Neural cell (in vitro differentiated cells): ENCODE data around the gene CANT1. TPM values are rescaled to one million over a fixed set of nuclear protein-coding genes. Genes with fewer than 3 reads are reported as not detected.

Experiments used
- H2AFZ ChIP-seq: fragments of 200-600, 300-800 bp; sonication (generic), shearing (Covaris generic); 2 replicates; pipeline ENCODE4 v1.6.0; 2014; ENCODE audit warnings: low read depth, mild to moderate bottlenecking, antibody characterized with exemption, low read length, moderate library complexity
- H3F3A ChIP-seq: fragments of 200-600 bp; shearing (Covaris generic); 2 replicates; pipeline ENCODE4 v1.6.1; 2016; ENCODE audit warnings: mild to moderate bottlenecking, moderate library complexity, mixed read lengths, antibody characterized with exemption, low read length; ENCODE audit not compliant: insufficient read depth, poor library complexity, severe bottlenecking
- H3K27ac ChIP-seq: fragments of 200-600, 300-800 bp; sonication (generic), shearing (Covaris generic); 2 replicates; pipeline ENCODE4 v1.5.1; 2014; ENCODE audit warnings: mild to moderate bottlenecking, low read length, moderate library complexity
- H3K27me3 ChIP-seq: fragments of 300-800, 200-600 bp; sonication (generic), shearing (Covaris generic); 2 replicates; pipeline ENCODE4 v1.6.0; 2014; ENCODE audit warnings: mild to moderate bottlenecking, low read depth, low read length, moderate library complexity; ENCODE audit not compliant: insufficient read depth
- H3K36me3 ChIP-seq: fragments of 300-800, 200-600 bp; sonication (generic), shearing (Covaris generic); 2 replicates; pipeline ENCODE4 v1.5.1; 2014; ENCODE audit warnings: mild to moderate bottlenecking, antibody characterized with exemption, low read length, moderate library complexity; ENCODE audit not compliant: insufficient read depth
- H3K4me2 ChIP-seq: fragments of 300-800, 200-600 bp; sonication (generic), shearing (Covaris generic); 2 replicates; pipeline ENCODE4 v1.6.0; 2014; ENCODE audit warnings: mild to moderate bottlenecking, low read length
- H3K4me3 ChIP-seq: fragments of 300-800, 200-600 bp; sonication (generic), shearing (Covaris generic); 2 replicates; pipeline ENCODE4 v1.5.1; 2014; ENCODE audit warnings: mild to moderate bottlenecking, low read length, moderate library complexity
- H3K79me2 ChIP-seq: fragments of 200-600 bp; shearing (Covaris generic); replicated peaks from 2 replicates; pipeline ENCODE4 v1.6.0; 2014; ENCODE audit warnings: mild to moderate bottlenecking, low read length, moderate library complexity; ENCODE audit not compliant: insufficient read depth
- H3K9ac ChIP-seq: fragments of 300-800, 200-600 bp; sonication (generic), shearing (Covaris generic); 2 replicates; pipeline ENCODE4 v1.6.1; 2016; ENCODE audit warnings: mild to moderate bottlenecking, low read length, mixed read lengths
- H3K9me2 ChIP-seq: fragments of 200-600 bp; shearing (Covaris generic); 2 replicates; pipeline ENCODE4 v1.6.1; 2016; ENCODE audit warnings: mild to moderate bottlenecking, low read length, mixed read lengths; ENCODE audit not compliant: insufficient read depth
- H3K9me3 ChIP-seq: fragments of 200-600, 300-800 bp; sonication (generic), shearing (Covaris generic); 2 replicates; pipeline ENCODE4 v1.6.1; 2016; ENCODE audit warnings: mild to moderate bottlenecking, mixed run types, low read length, moderate library complexity, mixed read lengths
- H4K20me1 ChIP-seq: fragments of 200-600 bp; shearing (Covaris generic); 2 replicates; pipeline ENCODE4 v1.6.1; 2016; ENCODE audit warnings: mild to moderate bottlenecking, mixed run types; ENCODE audit not compliant: insufficient read depth
- CTCF ChIP-seq: fragments of 450-650 bp; IDR thresholded peaks from 2 replicates; pipeline ENCODE4 v1.5.1; 2014; ENCODE audit warnings: antibody characterized with exemption, mild to moderate bottlenecking, moderate library complexity; ENCODE audit not compliant: poor library complexity, severe bottlenecking
- EP300 ChIP-seq: fragments of 450-650 bp; conservative IDR thresholded peaks from 2 replicates; pipeline ENCODE4 v1.6.1; 2014; ENCODE audit warnings: antibody characterized with exemption, mild to moderate bottlenecking, moderate library complexity; ENCODE audit not compliant: poor library complexity, severe bottlenecking
- EZH2 ChIP-seq: fragments of 200-600, 300-800 bp; shearing (Covaris generic), sonication (generic); IDR thresholded peaks from 2 replicates; pipeline ENCODE4 v1.6.1; 2014; ENCODE audit warnings: antibody characterized with exemption, low read length, borderline replicate concordance, mild to moderate bottlenecking; ENCODE audit not compliant: insufficient read depth, poor library complexity, severe bottlenecking
- MXI1 ChIP-seq: fragments of 450-650 bp; conservative IDR thresholded peaks from 2 replicates; pipeline ENCODE4 v1.6.1; 2014; ENCODE audit warnings: antibody characterized with exemption, mild to moderate bottlenecking; ENCODE audit not compliant: poor library complexity, severe bottlenecking
- POLR2AphosphoS5 ChIP-seq: IDR thresholded peaks from 2 replicates; pipeline ENCODE4 v1.6.1; 2012
- RAD21 ChIP-seq: fragments of 450-650 bp; conservative IDR thresholded peaks from 2 replicates; pipeline ENCODE4 v1.6.1; 2014; ENCODE audit warnings: antibody characterized with exemption, mild to moderate bottlenecking, moderate library complexity
- REST ChIP-seq: IDR thresholded peaks from 2 replicates; pipeline ENCODE4 v1.6.1; 2012; ENCODE audit warnings: borderline replicate concordance
- SMC3 ChIP-seq: fragments of 450-650 bp; conservative IDR thresholded peaks from 2 replicates; pipeline ENCODE4 v1.6.1; 2014; ENCODE audit warnings: antibody characterized with exemption, mild to moderate bottlenecking, moderate library complexity; ENCODE audit not compliant: poor library complexity
- TAF1 ChIP-seq: IDR thresholded peaks from 2 replicates; pipeline ENCODE4 v1.6.1; 2012; ENCODE audit warnings: low read depth
- polyA plus RNA-seq: library from polyadenylated mRNA; depleted of rRNA; stranded (reverse); fragments of >200 nt; gene quantifications from 2 replicates; pipeline ENCODE4 v1.2.3, GENCODE V29; 2014

CANT1 gene
- polyA plus RNA-seq, 1 donor from 2014 or later, result 17.7 TPM

DNA sequence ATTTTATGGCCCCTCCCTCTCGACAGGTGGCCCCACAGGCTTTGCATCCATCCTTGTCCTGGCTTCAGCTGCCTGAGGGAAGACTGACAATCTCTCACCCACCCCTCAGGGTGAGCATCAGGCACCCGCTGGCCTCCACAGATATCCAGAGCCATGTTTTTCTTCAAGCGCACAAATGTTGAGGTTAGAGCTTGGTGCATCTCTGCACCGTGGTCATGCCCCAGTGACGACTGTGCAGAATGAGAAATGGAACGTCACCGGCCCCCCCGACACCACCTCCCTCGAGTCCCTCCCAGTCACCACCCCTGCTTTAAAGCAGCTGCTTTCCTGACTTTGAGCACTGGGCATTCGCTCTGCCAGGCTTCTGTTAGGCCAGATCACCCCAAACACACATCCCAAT lies 64.6 kb downstream of the CANT1 start:
- TF ChIP-seq RAD21 (no peak), SMC3 (no peak), POLR2AphosphoS5 (no peak), MXI1 (no peak), EP300 (no peak), EZH2 (no peak), TAF1 (no peak), REST (no peak), CTCF (no peak)

DNA sequence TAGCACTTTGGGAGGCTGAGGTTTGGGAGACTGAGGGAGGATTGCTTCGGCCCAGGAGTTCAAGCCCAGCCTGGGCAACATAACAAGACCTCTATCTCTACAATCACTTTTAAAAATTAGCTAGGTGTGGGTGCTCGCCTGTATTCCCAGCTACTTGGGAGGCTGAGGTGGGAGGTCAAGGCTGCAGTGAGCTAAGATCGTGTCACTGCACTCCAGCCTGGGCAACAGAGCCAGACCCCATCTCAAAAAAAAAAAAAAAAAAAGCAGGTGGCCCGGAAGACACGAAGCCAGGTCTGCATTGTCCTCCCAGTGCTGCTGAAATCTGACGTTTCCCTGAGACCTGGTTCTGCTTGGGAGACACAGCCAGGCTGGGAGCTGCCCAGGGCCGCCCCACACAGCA lies 65.5 kb downstream of the CANT1 start:
- no peaks in the 10 kb centered on the region for H3K27me3 ChIP-seq
- no peaks in the 10 kb centered on the region for H3F3A ChIP-seq
- H3K36me3 ChIP-seq, result no peaks in the 10 kb centered on the region
- H2AFZ ChIP-seq, result no peak overlapping the region
- no peaks in the 10 kb centered on the region for H3K9me3 ChIP-seq
- H3K79me2 ChIP-seq, result no peaks in the 10 kb centered on the region
- no peak overlapping the region for H3K27ac ChIP-seq
- H3K9me2 ChIP-seq, result no peaks in the 10 kb centered on the region
- no peak overlapping the region for H3K9ac ChIP-seq
- no peak overlapping the region for H3K4me2 ChIP-seq
- H3K4me3 ChIP-seq, result no peak overlapping the region
- TF ChIP-seq RAD21 (no peak), EP300 (no peak), SMC3 (no peak), MXI1 (no peak), EZH2 (no peak), CTCF (no peak), REST (no peak), POLR2AphosphoS5 (no peak), TAF1 (no peak)
- H4K20me1 ChIP-seq, result no peaks in the 10 kb centered on the region

More for the DNA sequence above, 64.6 kb downstream of the CANT1 start:
- Histone ChIP-seq H4K20me1 (no peaks in the 10 kb centered on the region), H3K79me2 (no peaks in the 10 kb centered on the region), H3K9ac (no peak overlapping the region), H3K4me2 (no peak overlapping the region), H3K9me3 (no peaks in the 10 kb centered on the region), H2AFZ (no peak overlapping the region), H3K36me3 (no peaks in the 10 kb centered on the region), H3K27ac (no peak overlapping the region), H3K9me2 (no peaks in the 10 kb centered on the region), H3K27me3 (no peaks in the 10 kb centered on the region), H3F3A (no peaks in the 10 kb centered on the region), H3K4me3 (no peak overlapping the region)
